ENCODE measurements around the gene AMELY.
"Not testable (repeated sequence)": the region's sequence is repeated elsewhere in the genome, so short reads cannot be mapped to it uniquely, and the experiment has no call there.

The AMELY gene

DNA sequence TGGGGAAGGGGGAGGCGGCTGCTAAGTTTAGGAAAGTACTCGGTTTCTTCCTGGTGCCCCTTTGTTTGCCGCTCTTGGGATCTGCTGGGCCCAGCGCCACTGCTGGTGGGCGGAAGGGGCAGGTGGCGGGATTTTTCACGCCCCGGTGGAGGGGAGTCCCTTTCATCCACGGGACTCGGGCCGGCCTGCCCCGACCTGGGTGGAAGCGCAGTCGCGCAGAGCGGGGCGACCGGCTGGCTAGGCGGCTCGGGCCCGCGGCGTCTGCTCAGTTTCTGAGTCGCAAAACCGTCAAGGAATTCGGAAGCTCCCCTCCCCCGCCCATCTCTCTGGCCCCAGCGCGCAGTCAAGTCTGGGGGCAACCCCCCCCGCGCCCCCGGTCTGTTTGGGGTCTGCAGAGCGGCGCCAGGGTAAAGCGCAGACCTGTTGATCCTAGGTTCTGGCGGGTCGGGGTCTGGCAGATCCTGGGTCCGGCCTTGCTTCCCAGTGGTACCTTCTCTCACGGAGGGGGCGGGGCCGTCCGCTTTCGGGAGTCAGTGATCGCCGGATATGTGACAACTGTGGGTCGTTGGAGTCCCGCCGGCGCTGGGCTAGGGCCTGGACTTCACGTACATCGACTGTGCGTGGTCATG lies at the start of gene AMELY:
Gene AMELY (minus strand): TSS at position 500 of the 629 bp plus-strand sequence. CDS start 39,144 bp downstream, outside the sequence.
- DNase-seq: no peak

GRCh38 chrY:6949947-6950346 lies 38.4 kb upstream of the AMELY start:
- DNase-seq: no peak

DNA sequence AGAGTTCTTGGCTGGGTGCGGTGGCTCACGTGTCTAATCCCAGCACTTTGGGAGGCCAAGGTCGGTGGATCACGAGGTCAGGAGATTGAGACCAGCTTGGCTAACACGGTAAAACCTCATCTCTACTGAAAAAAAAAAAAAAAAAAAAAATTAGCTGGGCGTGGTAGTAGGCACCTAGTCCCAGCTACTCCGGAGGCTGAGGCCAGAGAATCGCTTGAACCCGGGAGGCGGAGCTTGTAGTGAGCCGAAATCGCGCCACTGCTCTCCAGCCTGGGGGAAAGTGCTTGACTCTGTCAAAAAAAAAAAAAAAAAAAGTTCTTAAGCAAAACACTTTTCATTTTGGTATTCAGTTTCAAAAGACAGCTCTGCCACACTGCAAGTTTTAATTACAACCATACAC lies 36.8 kb upstream of the AMELY start:
- no peak for DNase-seq

GRCh38 chrY:6947695-6948094 lies 36.1 kb upstream of the AMELY start:
- no peak for DNase-seq

GRCh38 chrY:6935497-6935896 lies 23.9 kb upstream of the AMELY start:
- DNase-seq: no peak

DNA sequence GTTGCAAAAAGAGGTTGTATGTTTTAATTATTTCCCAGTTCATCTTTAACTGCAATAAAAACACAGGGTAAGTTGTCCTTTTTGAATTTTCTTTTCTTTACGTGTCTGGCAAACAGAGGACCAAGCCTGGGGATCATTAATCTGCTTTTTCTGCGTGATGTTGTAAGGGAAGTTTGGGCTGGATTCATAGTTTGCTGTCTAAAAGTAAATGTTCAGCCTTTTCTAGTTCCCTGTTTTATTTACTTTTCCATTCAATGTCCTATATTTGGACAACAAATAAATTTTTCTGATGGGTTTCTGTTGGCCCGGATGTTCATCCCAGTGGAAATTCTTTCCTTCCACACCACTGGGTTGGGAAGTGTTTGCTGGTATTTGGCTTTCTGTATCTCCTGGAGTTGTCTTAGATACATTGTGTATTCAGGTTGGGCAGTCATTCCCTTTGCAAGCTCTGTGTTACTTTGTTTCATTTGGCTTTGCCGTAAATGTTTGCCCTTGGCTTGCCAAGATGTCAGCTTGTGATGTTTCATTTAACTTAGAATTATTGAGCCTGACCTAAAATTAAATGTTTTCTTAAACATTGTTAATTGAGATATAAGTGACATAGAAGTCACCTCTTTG lies 20.3 kb upstream of the AMELY start:
- no peak for DNase-seq

- DNase-seq: no peak
Observed at GRCh38 chrY:6929237-6929636, 17.7 kb upstream of the AMELY start.

DNA sequence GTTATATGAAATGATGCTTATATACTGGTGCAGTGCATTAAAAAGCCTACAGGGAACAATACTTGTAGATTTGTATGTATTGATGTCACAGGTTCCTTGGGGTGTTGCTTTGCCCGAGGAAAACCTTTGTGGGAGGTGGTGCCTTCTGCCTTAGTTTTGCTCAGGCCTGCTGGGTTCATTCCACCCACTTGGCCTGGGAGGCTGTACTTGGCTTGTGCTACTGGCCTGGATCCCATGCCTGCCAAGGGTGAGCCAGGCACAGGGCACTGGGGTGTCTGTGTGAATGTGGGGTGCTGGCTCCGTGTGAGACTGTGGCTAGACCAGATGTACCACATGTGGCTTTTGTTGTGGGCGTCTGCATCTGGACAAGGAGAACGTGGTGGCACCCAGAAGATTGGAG lies 16.7 kb upstream of the AMELY start:
- DNase-seq: no peak

- DNase-seq: no peak
Observed at GRCh38 chrY:6921061-6921460, 9.5 kb upstream of the AMELY start.

DNA sequence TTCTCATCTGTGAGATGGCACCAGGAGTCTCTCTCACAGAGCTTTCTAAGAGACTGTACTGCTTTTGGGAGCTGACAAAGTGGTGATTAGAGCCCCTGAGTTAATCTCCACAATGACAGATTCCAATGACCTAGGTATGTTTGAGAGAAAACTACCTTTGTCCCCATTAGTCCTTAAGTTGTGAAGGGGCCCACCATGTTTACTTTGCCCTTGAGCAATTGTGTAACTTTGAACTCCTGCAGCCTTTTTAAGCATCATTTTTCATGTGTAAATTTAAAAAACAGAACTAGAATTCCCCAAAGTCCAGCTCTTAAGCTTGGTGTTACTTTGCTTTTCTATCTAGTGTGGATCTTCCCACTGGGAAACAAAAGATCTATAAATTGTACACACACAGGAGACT lies 1.8 kb upstream of the AMELY start:
- DNase-seq: no peak

DNA sequence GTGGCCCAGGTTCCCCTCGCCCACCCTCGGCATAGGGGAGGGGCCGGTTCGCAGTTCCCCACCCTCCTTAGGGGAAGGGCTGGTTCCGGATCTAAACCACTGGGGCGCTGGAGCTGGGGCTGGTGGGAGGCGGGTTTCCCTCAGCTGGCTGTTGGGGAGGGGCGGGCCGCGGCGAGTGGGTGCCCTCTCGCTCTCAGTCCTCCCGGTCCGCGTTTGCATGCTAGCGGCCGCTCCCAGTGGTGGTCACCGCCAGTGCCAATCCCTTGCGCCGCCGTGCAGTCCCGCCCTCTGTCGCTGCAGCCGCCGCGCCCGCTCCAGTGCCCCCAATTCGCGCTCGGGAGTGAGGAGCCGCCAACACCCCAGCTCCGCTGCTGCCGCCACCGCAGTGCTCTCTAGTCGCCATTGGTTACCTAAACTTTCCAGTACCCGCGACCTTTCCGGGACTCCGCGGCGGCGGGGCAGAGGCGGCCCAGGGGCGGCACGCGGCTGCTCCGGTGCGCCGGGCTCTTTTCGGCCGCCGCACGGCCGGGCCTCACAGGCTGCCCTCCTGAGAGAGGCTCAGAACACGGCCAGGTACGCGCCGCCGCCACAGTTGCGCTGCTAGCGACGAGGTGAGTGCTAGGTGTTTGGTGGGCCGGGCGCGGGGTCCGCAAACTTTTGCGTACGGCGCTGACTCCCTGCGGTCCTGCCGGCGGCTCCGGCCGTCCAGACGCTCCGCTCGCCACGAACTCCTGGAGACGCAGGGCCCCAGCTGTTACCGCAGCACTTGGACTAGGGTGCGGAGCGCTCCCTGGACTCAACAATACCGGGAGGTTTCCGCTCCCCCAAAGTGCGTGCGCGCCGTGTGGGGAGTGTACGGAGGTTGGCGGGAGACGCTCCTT lies 940 bp downstream of the AMELY start, which contains the start of gene TBL1Y:
Gene TBL1Y (plus strand): TSS at position 326 of the 881 bp plus-strand sequence. CDS start 114,388 bp downstream, outside the sequence.
- DNase-seq: no peak

DNA sequence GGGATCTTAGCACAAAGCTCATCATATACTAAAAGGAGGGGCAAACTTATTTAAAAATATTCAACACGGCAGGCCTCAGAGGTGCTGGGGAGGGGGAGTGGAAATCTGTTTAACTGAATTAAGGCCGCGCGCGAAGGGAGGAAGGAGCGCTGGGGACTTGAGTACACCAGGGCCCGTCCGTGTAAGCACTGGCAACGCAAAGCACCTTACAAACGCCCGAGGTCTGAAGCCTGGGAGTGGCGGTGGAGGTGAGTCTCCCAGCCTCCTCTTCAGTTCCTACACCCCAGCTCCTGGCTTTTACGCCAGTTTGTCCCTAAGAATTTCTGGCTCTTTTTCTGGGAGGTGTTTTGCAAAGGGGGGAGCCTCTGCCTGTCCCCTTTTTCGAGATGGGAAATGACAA lies 1.7 kb downstream of the AMELY start:
- no peak for DNase-seq

DNA sequence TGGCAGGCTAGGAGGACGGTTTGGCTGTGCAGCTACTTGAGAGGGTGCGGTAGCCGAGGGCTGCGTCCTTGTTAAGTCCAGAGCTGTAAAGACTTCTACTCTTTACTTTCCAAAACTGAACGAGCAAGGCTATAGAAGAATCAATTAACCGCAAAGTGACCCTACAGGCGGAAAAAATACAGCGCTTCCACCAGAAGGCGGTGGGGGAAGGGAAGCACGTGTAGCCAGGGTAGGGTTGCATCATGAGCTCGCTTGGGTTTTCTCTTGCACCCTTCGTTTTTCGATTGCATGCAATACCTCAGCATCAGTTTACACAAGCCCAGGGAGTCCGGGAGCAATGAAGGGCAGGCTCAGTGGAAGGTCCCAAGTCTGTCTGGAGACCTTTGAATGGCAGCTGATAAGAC lies 2.4 kb downstream of the AMELY start:
- no peak for DNase-seq

GRCh38 chrY:6908021-6908420 lies 3.5 kb downstream of the AMELY start:
- DNase-seq: not testable (repeated sequence)

DNA sequence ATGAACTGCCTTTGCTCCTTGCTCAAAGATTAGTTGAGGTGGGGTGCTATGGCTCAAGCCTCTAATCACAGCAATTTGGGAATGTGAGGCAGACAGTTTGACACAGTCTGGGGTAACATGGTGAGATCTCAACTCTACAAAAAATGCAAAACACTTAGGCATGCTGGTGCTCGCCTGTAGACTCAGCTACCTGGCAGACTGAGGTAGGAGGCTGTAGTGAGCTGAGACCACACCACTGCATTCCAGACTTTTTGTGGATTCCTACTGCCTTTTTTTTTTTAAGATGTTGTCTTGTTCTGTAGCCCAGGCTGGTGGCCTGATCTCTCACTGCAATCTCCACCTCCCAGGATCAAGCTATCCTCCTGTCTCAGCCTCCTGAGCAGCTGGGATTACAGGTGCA lies 4.0 kb downstream of the AMELY start:
- no peak for DNase-seq

- not testable (repeated sequence) for DNase-seq
Observed at GRCh38 chrY:6902116-6902515, 9.4 kb downstream of the AMELY start.

DNA sequence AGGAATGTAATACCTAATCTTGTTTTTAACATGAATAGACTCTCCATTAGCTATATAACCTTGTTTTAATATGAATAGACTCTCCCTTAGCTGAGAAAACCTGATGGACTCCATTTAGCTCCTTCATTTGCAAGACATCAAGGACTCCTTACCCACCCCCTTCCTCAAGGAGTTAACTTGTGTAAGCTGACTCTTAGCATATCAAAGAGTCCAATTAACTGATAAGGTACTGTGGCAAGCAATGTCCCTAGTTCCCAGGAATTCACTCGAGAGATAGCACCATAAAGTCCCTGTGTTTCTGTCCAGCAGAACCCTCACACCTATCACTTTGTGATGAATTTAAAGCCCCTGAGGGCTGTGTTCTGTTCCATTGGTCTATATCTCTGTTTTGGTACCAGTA lies 16.3 kb downstream of the AMELY start:
- no peak for DNase-seq

DNA sequence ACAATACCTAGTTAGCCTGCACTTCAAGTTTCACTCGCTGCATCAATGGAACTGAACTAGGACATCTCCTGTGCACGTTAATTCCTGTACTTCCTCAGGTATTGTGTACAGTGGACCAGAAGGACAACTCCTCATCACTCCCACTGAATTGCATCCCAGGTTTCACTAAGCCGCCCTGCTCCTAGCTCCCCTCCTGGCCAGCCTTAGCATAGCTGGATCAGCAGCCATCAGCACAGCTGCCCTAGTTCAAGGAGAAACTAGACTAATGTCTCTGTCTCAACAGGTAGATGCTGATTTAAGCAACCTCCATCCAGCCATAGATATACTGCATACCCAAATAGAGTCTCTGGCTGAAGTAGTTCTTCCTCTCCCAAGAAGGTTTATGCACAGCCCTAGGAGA lies 17.1 kb downstream of the AMELY start:
- DNase-seq: no peak

DNA sequence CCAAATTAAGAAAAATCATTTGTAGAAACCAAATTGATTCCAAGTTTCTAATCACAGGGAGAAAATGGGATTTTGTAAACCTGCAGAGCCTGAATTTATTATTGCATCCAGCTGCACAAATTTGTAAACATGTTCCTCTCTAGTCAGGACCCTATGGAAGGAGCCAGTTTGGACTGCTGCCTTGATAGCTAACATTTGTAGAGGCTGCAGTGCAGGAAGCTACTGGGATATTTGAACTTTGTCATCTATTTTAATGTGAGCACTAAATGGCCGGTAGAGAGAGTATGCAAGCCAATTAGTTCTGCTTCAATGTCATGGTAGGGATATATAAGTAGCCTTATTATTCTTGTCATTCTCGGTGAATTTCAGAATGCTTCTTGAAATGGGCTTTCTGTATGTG lies 62.2 kb downstream of the AMELY start:
- no peak for DNase-seq

- DNase-seq: not testable (repeated sequence)
Observed at GRCh38 chrY:6842650-6843049, 68.9 kb downstream of the AMELY start.
